Activated CD8-positive, alpha-beta memory T cell treated with anti-CD3 and anti-CD28 coated beads, Interleukin-2, amount 50 U/mL, for 48 hours (primary cell): ENCODE measurements around the gene SRSF2.
A peak's percentile ranks its signal among the peaks of the same experiment; 100 is the strongest.
"Not testable (repeated sequence)": the region's sequence is repeated elsewhere in the genome, so short reads cannot be mapped to it uniquely, and the experiment has no call there.

ENCODE experiments used
- DNase-seq: peaks from one replicate; pipeline ENCODE4 v3.0.0-alpha.2; 2020

SRSF2 gene

GRCh38 chr17:76718516-76718915, 18.6 kb downstream of the SRSF2 start:
- DNase-seq: no peak

GRCh38 chr17:76716839-76717215, 20.3 kb downstream of the SRSF2 start:
- DNase-seq: no peak

GRCh38 chr17:76716146-76716838, 20.8 kb downstream of the SRSF2 start:
- peak; percentile 74 for DNase-seq

- no peak for DNase-seq
These were observed 21.7 kb downstream of the SRSF2 start for GRCh38 chr17:76715496-76715830.

- peak; percentile 92 for DNase-seq
These were observed 22.2 kb downstream of the SRSF2 start for GRCh38 chr17:76714822-76715495.

GRCh38 chr17:76714336-76714735, 22.8 kb downstream of the SRSF2 start:
- DNase-seq: no peak

GRCh38 chr17:76713765-76714164, 23.4 kb downstream of the SRSF2 start:
- no peak for DNase-seq

- not testable (repeated sequence) for DNase-seq
These were observed 24.8 kb downstream of the SRSF2 start for GRCh38 chr17:76712321-76712720.

GRCh38 chr17:76710863-76711611, 26.1 kb downstream of the SRSF2 start, which contains the start of gene MXRA7:
Gene MXRA7, minus strand, starts transcription at chr17:76710965. Its CDS starts 19 bp downstream, at chr17:76710946.
- peak; percentile 78 for DNase-seq

- DNase-seq: not testable (repeated sequence)
These were observed 26.9 kb downstream of the SRSF2 start for GRCh38 chr17:76709951-76710862.

- DNase-seq: no peak
These were observed 27.8 kb downstream of the SRSF2 start for GRCh38 chr17:76709077-76709950.

- DNase-seq: no peak
These were observed 28.9 kb downstream of the SRSF2 start for GRCh38 chr17:76707985-76708807.

GRCh38 chr17:76706817-76707216, 30.3 kb downstream of the SRSF2 start:
- DNase-seq: no peak

GRCh38 chr17:76704805-76705204, 32.3 kb downstream of the SRSF2 start:
- no peak for DNase-seq

GRCh38 chr17:76702941-76703637, 34.0 kb downstream of the SRSF2 start:
- no peak for DNase-seq

GRCh38 chr17:76702076-76702475, 35.1 kb downstream of the SRSF2 start:
- no peak for DNase-seq

- DNase-seq: no peak
These were observed 35.6 kb downstream of the SRSF2 start for GRCh38 chr17:76701471-76701967.

GRCh38 chr17:76700617-76701470, 36.3 kb downstream of the SRSF2 start:
- DNase-seq: no peak

- no peak for DNase-seq
These were observed 36.9 kb downstream of the SRSF2 start for GRCh38 chr17:76700270-76700616.
